WERI-Rb-1 (cell line): ENCODE results near the gene RIMS4.

Experiments
- DNase-seq: peaks from one replicate; pipeline ENCODE4 v3.0.0-alpha.2; 2020
- H3K27ac ChIP-seq: fragments of 250-450 bp; sonication (Bioruptor Pico); 2 replicates; pipeline ENCODE4 v1.5.1; 2020; ENCODE audit warnings: mild to moderate bottlenecking, moderate library complexity
- H3K27me3 ChIP-seq: fragments of 250-450 bp; sonication (Bioruptor Pico); 2 replicates; pipeline ENCODE4 v1.5.1; 2021; ENCODE audit warnings: mild to moderate bottlenecking, low read depth, moderate library complexity; ENCODE audit not compliant: insufficient read depth, severe bottlenecking
- H3K36me3 ChIP-seq: fragments of 250-450 bp; sonication (Bioruptor Pico); 2 replicates; pipeline ENCODE4 v1.5.1; 2020; ENCODE audit warnings: mild to moderate bottlenecking, moderate library complexity
- H3K4me3 ChIP-seq: 2 replicates; pipeline ENCODE4 v1.5.1; 2011; ENCODE audit warnings: low read depth, mild to moderate bottlenecking, control low read depth, low read length
- H3K9me3 ChIP-seq: fragments of 250-450 bp; sonication (Bioruptor Pico); 2 replicates; pipeline ENCODE4 v1.5.1; 2021; ENCODE audit warnings: mild to moderate bottlenecking, moderate library complexity; ENCODE audit not compliant: severe bottlenecking
- TF ChIP-seq, protein P1 (sequence below): IDR thresholded peaks from 2 replicates; pipeline ENCODE4 v1.5.1; 2011; ENCODE audit warnings: low read depth, mild to moderate bottlenecking, control low read depth, inconsistent platforms, low read length

Gene RIMS4

GRCh38 chr20:44817143-44817910, 7.0 kb upstream of the RIMS4 start:
- Histone ChIP-seq H3K27ac (no peak overlapping the region), H3K9me3 (peaks cover under 1% of the 10 kb centered on the region), H3K36me3 (no peaks in the 10 kb centered on the region), H3K27me3 (no peaks in the 10 kb centered on the region), H3K4me3 (no peak overlapping the region)
- no peak for DNase-seq
- TF ChIP-seq, protein P1, sequence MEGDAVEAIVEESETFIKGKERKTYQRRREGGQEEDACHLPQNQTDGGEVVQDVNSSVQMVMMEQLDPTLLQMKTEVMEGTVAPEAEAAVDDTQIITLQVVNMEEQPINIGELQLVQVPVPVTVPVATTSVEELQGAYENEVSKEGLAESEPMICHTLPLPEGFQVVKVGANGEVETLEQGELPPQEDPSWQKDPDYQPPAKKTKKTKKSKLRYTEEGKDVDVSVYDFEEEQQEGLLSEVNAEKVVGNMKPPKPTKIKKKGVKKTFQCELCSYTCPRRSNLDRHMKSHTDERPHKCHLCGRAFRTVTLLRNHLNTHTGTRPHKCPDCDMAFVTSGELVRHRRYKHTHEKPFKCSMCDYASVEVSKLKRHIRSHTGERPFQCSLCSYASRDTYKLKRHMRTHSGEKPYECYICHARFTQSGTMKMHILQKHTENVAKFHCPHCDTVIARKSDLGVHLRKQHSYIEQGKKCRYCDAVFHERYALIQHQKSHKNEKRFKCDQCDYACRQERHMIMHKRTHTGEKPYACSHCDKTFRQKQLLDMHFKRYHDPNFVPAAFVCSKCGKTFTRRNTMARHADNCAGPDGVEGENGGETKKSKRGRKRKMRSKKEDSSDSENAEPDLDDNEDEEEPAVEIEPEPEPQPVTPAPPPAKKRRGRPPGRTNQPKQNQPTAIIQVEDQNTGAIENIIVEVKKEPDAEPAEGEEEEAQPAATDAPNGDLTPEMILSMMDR, result no peak

GRCh38 chr20:44814937-44815336, 4.6 kb upstream of the RIMS4 start:
- Histone ChIP-seq H3K27me3 (no peaks in the 10 kb centered on the region), H3K4me3 (no peak overlapping the region), H3K36me3 (no peaks in the 10 kb centered on the region), H3K9me3 (peaks cover 7% of the 10 kb centered on the region), H3K27ac (no peak overlapping the region)
- TF ChIP-seq, protein P1, result no peak
- no peak for DNase-seq

DNA sequence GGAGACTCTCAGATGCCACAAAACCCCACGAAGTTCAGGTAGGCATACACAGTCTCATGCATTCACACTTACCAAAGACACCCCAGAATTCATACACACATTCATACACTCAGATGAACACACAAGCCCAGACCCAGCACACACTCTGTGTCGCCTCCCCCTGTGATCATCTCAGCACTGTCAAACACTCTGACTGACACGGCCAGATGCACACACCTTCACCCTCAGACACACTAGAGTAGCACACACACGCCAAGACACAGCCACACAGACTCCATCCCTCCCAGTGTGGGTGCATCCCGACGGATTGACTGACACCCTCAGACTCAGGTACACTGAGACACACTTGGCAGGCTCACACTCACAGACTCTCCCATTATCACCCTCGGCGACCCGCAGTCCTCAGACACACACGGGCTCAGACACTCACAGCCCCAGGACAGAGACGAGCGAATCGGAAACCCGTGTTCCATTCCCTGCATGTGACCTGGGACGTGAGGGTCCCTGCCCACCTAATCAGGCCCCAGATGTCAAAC, 872 bp upstream of the RIMS4 start:
- DNase-seq, result no peak
- H3K9me3 ChIP-seq, result peaks cover 7% of the 10 kb centered on the region
- TF ChIP-seq, protein P1, result no peak
- H3K27ac ChIP-seq, result no peak overlapping the region
- H3K4me3 ChIP-seq, result peak overlapping the region; percentile 76
- no peaks in the 10 kb centered on the region for H3K36me3 ChIP-seq
- no peaks in the 10 kb centered on the region for H3K27me3 ChIP-seq

- Histone ChIP-seq H3K27ac (no peak overlapping the region), H3K4me3 (peak overlapping the region; percentile 58), H3K36me3 (peaks cover 3% of the 10 kb centered on the region; the same call in 1 of the 2 replicates), H3K9me3 (peaks cover 7% of the 10 kb centered on the region), H3K27me3 (no peaks in the 10 kb centered on the region)
- TF ChIP-seq, protein P1, result no peak
- no peak for DNase-seq
Measured at GRCh38 chr20:44810061-44810390, 320 bp downstream of the RIMS4 start.

GRCh38 chr20:44809380-44810060, 826 bp downstream of the RIMS4 start:
- TF ChIP-seq, protein P1, result no peak
- H3K27me3 ChIP-seq, result no peaks in the 10 kb centered on the region
- peak overlapping the region; percentile 58 for H3K4me3 ChIP-seq
- H3K36me3 ChIP-seq, result peaks cover 3% of the 10 kb centered on the region
- no peak for DNase-seq
- H3K9me3 ChIP-seq, result peaks cover 7% of the 10 kb centered on the region
- H3K27ac ChIP-seq, result no peak overlapping the region
